ENCODE data around the gene OR10C1.
"Not testable (repeated sequence)": the region's sequence is repeated elsewhere in the genome, so short reads cannot be mapped to it uniquely, and the experiment has no call there.

The OR10C1 gene, protein sequence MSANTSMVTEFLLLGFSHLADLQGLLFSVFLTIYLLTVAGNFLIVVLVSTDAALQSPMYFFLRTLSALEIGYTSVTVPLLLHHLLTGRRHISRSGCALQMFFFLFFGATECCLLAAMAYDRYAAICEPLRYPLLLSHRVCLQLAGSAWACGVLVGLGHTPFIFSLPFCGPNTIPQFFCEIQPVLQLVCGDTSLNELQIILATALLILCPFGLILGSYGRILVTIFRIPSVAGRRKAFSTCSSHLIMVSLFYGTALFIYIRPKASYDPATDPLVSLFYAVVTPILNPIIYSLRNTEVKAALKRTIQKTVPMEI

DNA sequence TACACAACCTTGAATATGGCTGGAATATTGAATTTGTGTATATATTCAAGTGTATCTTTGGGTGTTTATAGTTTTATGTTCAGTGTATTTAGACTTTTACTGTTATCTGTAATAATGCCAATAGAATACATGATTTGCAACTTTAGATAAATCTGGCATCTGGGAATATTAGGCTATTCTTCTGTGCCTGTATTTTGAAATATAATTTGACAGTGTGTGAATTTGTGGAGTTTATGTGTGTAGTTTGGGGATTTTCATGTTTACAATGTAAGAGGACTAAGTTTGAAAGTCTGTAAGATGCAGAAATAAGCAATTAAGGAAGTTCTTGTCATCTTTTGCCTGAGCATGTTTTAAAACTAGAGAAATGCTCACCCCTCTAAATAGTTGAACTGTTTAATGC, at the start of gene OR10C1:
OR10C1 (plus strand) TSS at position 301 of the 400 bp plus-strand sequence. CDS start 710 bp downstream, outside the sequence.
- Mint-ChIP-seq H3K4me1 (ENCODE audit: low read depth) (no peaks in the 10 kb centered on the region), H3K9me3 (ENCODE audit: low read depth) (no peaks in the 10 kb centered on the region), H3K27me3 (peaks cover 27% of the 10 kb centered on the region), H3K36me3 (peaks cover 2% of the 10 kb centered on the region), H3K4me3 (no peak within 1 kb of the TSS), H3K27ac (no peak within 1 kb of the TSS)

DNA sequence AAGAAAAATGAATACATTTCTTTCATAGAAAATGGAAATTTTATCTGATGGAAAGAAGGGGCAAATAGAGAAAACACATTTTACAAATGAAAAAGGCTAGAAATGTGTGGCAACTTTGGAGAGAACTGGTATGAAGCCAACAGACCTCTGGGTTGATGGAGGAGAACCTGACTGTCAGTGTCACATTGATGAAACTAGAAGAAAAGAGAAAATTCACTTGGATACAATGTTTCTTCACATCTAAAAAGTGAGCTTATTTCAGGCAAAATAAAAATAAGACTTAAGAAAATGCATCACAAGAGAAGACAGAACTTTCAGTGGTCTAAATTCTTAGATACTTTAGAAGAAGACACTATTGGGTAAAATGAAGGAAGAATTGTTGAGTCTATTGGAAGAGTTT, 43.8 kb upstream of the OR10C1 start, which contains the start of gene OR12D2:
OR12D2 (plus strand) TSS at position 301 of the 400 bp plus-strand sequence. CDS start 1,069 bp downstream, outside the sequence.
- Mint-ChIP-seq H3K27me3 (peaks cover 36% of the 10 kb centered on the region), H3K4me3 (no peak within 1 kb of the TSS), H3K27ac (no peak within 1 kb of the TSS), H3K9me3 (ENCODE audit: low read depth) (no peaks in the 10 kb centered on the region), H3K4me1 (ENCODE audit: low read depth) (no peaks in the 10 kb centered on the region), H3K36me3 (no peaks in the 10 kb centered on the region)

DNA sequence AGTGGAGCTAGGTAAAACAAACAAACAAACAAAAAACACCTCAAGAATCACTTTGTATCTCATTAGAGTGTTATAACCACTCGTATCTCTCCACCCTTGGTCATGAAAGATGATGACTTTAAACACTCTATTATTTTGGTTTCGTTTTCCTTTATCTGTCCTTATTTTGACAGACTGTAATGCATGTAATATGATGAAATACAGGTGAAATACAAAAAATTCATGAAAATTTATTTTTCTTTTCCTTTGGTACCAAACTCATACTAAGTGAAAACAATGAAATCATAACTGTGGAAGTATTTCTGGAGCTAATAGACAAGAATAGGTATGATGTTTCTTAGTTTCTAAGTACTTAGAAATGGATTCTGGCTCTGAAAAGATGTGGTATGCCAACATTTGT, 39.6 kb upstream of the OR10C1 start:
- H3K27me3 Mint-ChIP-seq: peaks cover 36% of the 10 kb centered on the region
- H3K4me3 Mint-ChIP-seq: no peak overlapping the region
- H3K9me3 Mint-ChIP-seq (ENCODE audit: low read depth): no peaks in the 10 kb centered on the region
- H3K4me1 Mint-ChIP-seq (ENCODE audit: low read depth): no peaks in the 10 kb centered on the region
- H3K36me3 Mint-ChIP-seq: no peaks in the 10 kb centered on the region
- no peak overlapping the region for H3K27ac Mint-ChIP-seq

DNA sequence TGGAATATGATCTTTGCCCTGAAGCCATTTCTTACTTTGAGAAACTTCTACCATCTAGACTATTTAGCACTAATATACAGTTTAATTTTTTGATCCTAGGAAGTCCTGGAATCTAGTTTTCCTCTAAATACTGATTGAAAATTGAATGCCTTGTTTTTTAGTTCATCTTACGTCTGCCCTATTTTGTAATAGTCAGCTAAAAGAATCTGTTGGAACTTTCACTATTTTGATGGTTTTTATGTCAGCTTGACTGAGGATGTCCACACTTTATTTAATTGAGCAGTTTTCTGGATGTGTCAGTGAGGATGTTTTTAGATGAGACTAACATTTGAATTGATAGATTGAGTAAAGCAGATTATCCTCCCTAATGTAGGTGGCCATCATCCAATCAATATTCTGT, 35.3 kb upstream of the OR10C1 start:
- H3K4me1 Mint-ChIP-seq (ENCODE audit: low read depth): no peaks in the 10 kb centered on the region
- H3K9me3 Mint-ChIP-seq (ENCODE audit: low read depth): no peaks in the 10 kb centered on the region
- H3K27ac Mint-ChIP-seq: no peak overlapping the region
- H3K27me3 Mint-ChIP-seq: peaks cover 40% of the 10 kb centered on the region
- peaks cover 7% of the 10 kb centered on the region for H3K36me3 Mint-ChIP-seq
- no peak overlapping the region for H3K4me3 Mint-ChIP-seq

DNA sequence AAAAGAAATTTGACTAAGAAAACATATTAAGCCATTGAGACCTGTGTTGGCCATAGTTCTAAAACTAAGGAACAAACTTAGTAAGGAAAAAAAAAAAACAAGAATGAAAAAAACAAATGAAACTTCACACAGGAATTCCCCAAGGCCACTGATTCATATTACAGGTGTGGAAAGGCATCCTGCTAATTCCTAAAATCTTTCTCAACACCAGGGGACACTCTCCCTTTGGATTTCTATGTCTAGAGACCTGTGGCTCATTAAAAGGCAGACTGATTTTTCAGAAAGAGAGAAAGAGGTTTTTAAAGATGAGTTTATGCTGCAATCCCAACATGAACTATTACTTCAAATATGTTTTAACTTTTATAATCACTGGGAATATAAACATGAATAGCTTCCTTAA, 24.5 kb upstream of the OR10C1 start, which contains the start of gene OR12D1:
OR12D1 (plus strand) TSS at position 341 of the 400 bp plus-strand sequence.
- no peaks in the 10 kb centered on the region for H3K36me3 Mint-ChIP-seq
- no peaks in the 10 kb centered on the region for H3K4me1 Mint-ChIP-seq (ENCODE audit: low read depth)
- no peak within 1 kb of the TSS for H3K4me3 Mint-ChIP-seq
- peaks cover 11% of the 10 kb centered on the region for H3K9me3 Mint-ChIP-seq (ENCODE audit: low read depth)
- H3K27ac Mint-ChIP-seq: no peak within 1 kb of the TSS
- peaks cover 24% of the 10 kb centered on the region for H3K27me3 Mint-ChIP-seq

DNA sequence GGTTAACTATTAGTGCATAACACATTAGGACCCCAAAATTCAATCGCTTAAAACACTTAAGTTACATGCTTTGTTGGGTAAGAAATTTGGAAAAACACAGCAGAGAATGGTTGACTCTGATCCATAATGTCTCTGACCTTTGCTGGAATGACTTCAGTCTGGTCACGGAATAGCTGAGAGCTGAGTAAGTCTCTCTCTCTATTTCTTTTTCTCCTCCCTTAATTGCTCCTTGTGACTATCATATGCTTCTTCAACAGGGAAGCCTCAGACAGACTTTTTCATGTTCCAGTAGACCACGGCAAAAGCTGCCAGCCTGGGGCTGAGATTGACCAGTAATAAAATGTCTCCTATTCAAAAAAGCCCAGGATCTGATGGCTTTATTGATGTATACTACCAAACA, 19.6 kb upstream of the OR10C1 start:
- Mint-ChIP-seq H3K4me1 (ENCODE audit: low read depth) (no peaks in the 10 kb centered on the region), H3K9me3 (ENCODE audit: low read depth) (no peaks in the 10 kb centered on the region), H3K27ac (no peak overlapping the region), H3K27me3 (peaks cover 33% of the 10 kb centered on the region), H3K36me3 (no peaks in the 10 kb centered on the region), H3K4me3 (no peak overlapping the region)

DNA sequence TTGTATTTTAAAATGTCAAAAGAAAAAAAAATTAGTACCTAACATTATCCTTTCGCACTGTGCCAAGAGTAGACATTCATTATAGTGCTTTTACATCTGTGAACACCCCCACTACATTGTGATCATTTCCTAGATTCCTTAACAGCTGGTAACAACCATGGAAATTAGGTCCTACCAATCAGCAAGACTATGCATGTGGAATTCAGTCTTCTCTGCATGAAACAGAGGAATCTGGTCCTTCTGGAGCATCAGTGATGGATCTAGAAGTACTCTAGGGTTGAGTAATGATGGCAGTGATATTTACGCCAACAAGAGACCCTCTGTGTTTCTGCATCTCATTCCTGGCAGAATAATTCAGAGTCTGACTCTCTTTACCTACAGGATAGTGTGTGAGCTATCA, 14.9 kb upstream of the OR10C1 start:
- Mint-ChIP-seq H3K4me1 (ENCODE audit: low read depth) (no peaks in the 10 kb centered on the region), H3K27ac (no peak overlapping the region), H3K4me3 (no peak overlapping the region), H3K36me3 (no peaks in the 10 kb centered on the region), H3K9me3 (ENCODE audit: low read depth) (no peaks in the 10 kb centered on the region), H3K27me3 (peaks cover 46% of the 10 kb centered on the region)

DNA sequence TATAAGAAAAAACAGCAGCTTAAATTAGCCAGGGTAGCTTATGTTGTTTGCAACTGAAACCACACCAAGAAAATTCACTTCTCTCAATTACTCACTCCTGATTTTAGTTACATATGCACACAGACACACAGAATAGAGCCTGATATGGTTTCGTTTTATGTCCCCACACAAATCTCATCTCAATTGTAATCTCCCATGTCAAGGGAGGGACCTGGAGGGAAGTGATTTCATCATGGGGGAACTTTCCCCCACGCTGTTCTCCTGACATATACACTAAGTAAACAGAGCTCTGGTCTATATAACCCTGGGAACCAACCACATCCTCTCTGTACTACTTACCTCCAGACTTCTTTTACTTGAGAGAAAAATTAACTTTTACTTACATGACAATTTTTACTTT, 14.5 kb upstream of the OR10C1 start:
- Mint-ChIP-seq H3K27ac (no peak overlapping the region), H3K4me1 (ENCODE audit: low read depth) (no peaks in the 10 kb centered on the region), H3K9me3 (ENCODE audit: low read depth) (no peaks in the 10 kb centered on the region), H3K4me3 (no peak overlapping the region), H3K27me3 (peaks cover 49% of the 10 kb centered on the region), H3K36me3 (no peaks in the 10 kb centered on the region)

DNA sequence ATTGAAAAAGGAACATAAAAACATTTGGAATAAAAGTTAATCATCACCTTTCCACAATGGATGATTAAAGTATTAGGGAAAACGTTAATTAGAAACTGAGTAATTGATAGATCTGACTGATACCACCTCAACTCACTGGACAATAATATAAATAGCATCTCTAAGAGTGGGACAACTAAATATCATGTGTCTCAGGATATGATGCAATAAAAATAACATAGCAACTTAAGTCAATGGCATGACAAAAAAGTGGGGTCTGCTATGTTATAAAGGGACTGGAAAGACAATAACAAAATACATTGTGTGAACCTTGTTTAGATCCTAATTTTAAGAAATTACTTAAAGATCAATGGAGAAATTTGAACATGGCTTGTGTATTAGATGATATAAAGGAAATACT, 14.0 kb upstream of the OR10C1 start:
- Mint-ChIP-seq H3K27ac (no peak overlapping the region), H3K4me1 (ENCODE audit: low read depth) (no peaks in the 10 kb centered on the region), H3K36me3 (no peaks in the 10 kb centered on the region), H3K27me3 (peaks cover 44% of the 10 kb centered on the region), H3K9me3 (ENCODE audit: low read depth) (no peaks in the 10 kb centered on the region), H3K4me3 (no peak overlapping the region)

DNA sequence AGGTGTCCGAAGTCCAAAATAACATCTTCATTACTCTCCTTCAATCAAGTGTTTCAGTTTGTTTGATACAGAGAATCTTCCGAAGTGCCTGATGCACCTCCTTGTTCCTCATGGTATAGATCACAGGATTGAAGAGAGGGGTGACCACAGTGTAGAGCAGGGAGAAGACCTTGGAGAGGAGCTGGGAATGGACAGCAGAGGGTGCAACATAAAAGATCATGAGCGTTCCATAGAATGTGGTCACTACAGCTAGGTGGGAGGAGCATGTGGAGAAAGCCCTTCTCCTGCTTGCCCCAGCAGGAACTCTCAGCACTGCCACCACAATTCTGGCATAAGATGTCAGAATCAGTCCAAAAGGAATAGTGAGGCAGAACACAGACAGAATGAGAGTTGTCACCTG, 12.5 kb upstream of the OR10C1 start:
- Mint-ChIP-seq H3K4me1 (ENCODE audit: low read depth) (no peaks in the 10 kb centered on the region), H3K9me3 (ENCODE audit: low read depth) (no peaks in the 10 kb centered on the region), H3K27me3 (peaks cover 37% of the 10 kb centered on the region), H3K27ac (no peak overlapping the region), H3K4me3 (no peak overlapping the region), H3K36me3 (no peaks in the 10 kb centered on the region)

DNA sequence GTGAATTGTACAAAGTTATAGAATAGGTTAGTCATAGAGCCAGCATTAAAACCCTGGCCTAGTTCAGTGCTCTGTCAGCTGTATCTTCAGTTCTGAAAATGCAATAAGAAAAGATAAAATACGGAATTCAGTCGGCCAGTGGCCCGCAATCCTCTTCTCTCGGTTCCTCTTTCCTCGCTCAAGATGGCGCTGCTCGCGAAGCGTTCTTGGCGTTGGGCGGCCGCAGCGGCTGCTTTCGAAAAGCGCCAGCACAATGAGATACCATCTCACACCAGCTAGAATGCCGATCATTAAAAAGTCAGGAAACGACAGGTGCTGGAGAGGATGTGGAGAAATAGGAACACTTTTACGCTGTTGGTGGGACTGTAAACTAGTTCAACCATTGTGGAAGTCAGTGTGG, 2.4 kb upstream of the OR10C1 start:
- peaks cover 31% of the 10 kb centered on the region for H3K27me3 Mint-ChIP-seq
- not testable (repeated sequence) for H3K27ac Mint-ChIP-seq; H3K36me3 Mint-ChIP-seq; H3K4me3 Mint-ChIP-seq; H3K4me1 Mint-ChIP-seq (ENCODE audit: low read depth); H3K9me3 Mint-ChIP-seq (ENCODE audit: low read depth)

DNA sequence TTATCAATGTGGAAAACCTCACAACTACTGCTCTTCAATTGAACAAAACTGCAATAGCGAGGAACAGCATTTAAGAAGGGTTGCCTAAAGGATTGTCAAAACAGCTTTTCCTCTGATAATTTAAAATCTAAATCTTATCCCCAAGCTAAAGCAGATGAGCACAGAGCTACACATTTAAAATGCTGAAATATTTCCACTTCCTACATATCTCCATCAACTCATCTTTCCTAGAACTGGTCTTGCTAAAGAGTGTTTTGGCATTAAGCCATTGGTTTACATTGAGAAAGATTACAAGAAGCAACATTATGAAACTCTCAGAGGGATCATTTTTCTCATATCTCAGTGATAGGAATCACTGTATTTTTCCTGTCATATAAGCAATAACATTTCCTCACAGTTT, 3.6 kb downstream of the OR10C1 start:
- Mint-ChIP-seq H3K4me3 (no peak overlapping the region), H3K27me3 (peaks cover 28% of the 10 kb centered on the region), H3K27ac (no peak overlapping the region), H3K36me3 (peaks cover 2% of the 10 kb centered on the region), H3K9me3 (ENCODE audit: low read depth) (peaks cover 8% of the 10 kb centered on the region), H3K4me1 (ENCODE audit: low read depth) (no peaks in the 10 kb centered on the region)

DNA sequence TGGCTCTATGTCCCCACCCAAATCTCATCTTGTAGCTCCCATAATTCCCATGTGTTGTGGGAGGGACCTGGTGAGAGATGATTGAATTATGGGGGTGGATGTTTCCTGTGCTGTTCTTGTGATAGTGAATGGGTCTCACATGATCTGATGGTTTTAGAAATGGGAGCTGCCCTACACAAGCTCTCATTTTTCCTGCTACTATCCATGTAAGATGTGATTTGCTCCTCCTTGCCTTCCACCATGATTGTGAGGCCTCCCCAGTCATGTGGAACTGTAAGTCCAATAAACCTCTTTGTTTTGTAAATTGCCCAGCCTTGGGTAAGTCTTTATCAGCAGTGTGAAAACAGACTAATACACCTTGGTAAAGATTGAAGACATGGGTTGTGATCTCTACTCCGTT, 4.9 kb downstream of the OR10C1 start:
- Mint-ChIP-seq H3K27me3 (peaks cover 37% of the 10 kb centered on the region), H3K9me3 (ENCODE audit: low read depth) (peaks cover 12% of the 10 kb centered on the region)
- not testable (repeated sequence) for H3K4me3 Mint-ChIP-seq; H3K36me3 Mint-ChIP-seq; H3K27ac Mint-ChIP-seq; H3K4me1 Mint-ChIP-seq (ENCODE audit: low read depth)

DNA sequence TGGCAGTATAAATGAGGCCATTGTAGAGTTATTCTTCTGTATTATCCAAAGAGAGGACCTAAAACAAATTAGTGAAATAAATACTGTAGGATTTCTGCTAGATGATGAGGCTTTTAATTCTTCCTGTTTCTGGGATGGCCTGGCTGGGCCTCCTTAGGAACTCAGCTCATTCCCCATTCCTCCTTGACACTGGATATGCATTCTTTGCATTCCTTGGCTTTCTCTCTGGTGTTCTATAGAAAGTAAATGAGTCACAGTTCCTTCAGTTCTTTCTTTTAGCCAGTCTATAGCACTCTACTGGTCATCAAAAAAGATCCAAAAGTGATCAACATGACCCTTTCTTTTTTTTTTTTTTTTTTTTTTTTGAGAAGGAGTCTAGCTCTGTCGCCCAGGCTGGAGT, 8.6 kb downstream of the OR10C1 start:
- Mint-ChIP-seq H3K9me3 (ENCODE audit: low read depth) (peaks cover 12% of the 10 kb centered on the region), H3K27ac (no peak overlapping the region), H3K36me3 (peaks cover 8% of the 10 kb centered on the region), H3K4me1 (ENCODE audit: low read depth) (no peaks in the 10 kb centered on the region), H3K27me3 (peaks cover 45% of the 10 kb centered on the region), H3K4me3 (no peak overlapping the region)

DNA sequence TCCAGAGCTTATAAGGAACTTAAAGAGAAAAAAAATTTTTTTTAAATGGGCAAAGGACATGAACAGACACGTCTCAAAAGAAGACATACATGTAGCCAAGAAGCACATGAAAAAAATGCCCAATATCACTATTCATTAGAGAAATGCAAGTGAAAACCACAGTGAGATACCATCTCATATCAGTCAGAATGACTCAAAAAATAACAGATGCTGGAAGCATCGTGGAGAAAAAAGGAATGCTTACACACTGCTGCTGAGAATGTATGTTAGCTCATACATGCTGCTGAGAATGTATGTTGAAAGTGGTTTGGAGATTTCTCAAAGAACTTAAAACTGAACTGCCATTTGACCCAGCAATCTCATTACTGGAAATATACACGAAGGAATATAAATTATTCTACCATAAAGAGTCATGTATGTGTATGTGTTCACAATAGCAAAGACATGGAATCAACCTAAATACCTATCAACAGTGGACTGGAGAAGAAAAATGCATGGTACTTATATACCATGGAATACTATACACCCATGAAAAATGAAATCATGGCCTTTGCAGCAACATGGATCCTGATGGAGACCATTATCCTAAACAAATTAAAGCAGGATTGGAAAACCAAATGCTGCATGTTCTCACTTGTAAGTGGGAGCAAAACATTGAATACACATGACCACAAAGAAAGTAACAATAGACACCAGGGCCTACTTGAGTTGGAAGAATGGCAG, 12.5 kb downstream of the OR10C1 start:
- Mint-ChIP-seq H3K27ac (no peak overlapping the region), H3K4me3 (no peak overlapping the region), H3K36me3 (peaks cover 6% of the 10 kb centered on the region), H3K9me3 (ENCODE audit: low read depth) (peaks cover 4% of the 10 kb centered on the region), H3K4me1 (ENCODE audit: low read depth) (no peaks in the 10 kb centered on the region), H3K27me3 (peaks cover 27% of the 10 kb centered on the region)
